GM20000 (cell line): ENCODE data around the gene ATP6V1G2.
A peak's percentile ranks its signal among the peaks of the same experiment; 100 is the strongest.

Source experiments
- DNase-seq: peaks from one replicate; pipeline ENCODE4 v3.0.0; 2012; ENCODE audit warnings: low spot score
- TF ChIP-seq, protein P1 (sequence below): IDR thresholded peaks from 2 replicates; pipeline ENCODE4 v1.5.1; 2012; ENCODE audit warnings: mild to moderate bottlenecking, control low read depth; ENCODE audit errors: extremely low read depth, missing control alignments

ATP6V1G2 gene

DNA sequence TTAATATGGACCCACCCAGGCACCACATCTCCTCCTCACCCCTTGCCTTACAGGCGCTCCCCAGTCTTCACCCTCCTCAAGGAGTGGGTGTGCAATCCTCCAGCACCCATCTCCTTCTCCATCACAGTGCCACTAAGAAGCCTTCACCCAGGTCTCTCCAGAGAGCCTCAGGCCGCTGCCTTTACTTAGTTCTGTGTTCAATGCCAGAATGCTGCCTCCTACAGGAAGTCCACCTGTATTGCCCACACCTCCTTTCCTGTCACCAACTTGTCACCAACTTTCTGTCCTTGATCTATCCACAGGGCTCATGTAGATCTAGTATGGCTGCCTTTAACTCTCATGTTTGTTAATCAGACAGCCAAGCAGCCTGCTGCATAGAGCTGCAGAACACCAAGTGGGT is 39.1 kb upstream of the ATP6V1G2 start:
- peak; percentile 40 for DNase-seq
- TF ChIP-seq, protein P1, sequence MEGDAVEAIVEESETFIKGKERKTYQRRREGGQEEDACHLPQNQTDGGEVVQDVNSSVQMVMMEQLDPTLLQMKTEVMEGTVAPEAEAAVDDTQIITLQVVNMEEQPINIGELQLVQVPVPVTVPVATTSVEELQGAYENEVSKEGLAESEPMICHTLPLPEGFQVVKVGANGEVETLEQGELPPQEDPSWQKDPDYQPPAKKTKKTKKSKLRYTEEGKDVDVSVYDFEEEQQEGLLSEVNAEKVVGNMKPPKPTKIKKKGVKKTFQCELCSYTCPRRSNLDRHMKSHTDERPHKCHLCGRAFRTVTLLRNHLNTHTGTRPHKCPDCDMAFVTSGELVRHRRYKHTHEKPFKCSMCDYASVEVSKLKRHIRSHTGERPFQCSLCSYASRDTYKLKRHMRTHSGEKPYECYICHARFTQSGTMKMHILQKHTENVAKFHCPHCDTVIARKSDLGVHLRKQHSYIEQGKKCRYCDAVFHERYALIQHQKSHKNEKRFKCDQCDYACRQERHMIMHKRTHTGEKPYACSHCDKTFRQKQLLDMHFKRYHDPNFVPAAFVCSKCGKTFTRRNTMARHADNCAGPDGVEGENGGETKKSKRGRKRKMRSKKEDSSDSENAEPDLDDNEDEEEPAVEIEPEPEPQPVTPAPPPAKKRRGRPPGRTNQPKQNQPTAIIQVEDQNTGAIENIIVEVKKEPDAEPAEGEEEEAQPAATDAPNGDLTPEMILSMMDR, result peak; percentile 60

DNA sequence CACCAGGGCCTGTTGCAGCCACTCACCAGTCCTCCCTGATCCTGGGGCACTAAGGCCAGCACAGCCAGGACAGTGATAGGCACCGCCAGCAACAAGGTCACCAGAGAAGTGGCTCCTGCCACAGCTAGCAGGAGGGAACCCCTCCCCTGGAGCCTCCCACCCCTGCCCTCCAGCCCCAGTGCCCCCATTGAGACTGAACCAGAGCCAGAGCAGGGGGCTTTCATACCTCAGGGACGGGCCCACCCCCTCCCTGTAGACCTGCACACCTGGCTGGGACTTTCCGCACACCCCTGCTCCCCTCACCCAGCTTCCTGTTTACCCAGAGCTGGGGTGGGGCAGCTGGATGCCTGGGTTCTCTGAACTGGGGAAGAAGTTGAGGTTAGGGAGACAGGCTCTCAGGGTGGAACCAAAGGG is 35.8 kb upstream of the ATP6V1G2 start, which contains the start of gene LTB:
TSS of gene LTB (minus strand) at position 195 of the 414 bp plus-strand sequence. CDS start at position 188, 7 bp downstream.
- peak; percentile 12 for DNase-seq
- TF ChIP-seq, protein P1, result no peak

DNA sequence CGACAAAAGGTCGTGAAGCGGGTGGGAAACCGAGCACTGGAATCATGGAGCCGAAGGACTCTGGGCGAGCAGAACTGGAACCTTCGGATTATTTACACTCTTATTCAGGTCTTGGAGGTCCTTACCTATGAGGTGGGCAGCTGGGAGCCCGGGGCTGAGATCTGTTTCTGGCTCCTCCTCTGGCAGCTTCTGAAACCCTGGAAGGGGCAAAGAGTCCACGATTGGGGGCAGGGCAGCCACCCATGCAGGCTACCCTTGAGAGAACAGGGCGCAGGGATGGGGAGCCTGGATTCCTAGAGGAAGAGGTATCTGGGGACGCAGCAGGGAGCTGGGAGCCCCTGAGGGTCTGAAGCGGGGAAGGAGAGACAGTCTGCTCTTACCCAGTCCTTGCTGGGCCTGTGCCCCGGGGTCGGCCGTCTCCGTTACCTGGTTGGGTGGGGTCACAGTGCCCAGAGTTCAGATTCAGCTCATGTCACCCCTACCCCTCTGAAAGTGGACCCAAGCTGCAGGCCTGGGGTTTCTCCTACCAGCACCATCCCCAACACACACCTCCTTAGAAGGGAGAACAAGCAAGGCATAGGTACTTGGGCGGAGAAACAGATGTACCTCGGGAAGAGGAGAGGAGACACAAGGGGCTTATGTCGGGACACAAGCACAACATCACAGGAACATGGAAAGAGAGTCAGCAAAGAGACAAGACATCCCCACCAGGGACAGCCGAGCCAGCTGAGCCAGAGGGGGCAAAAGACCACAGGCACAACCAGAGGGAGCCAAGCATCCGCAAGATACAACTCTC is 35.2 kb upstream of the ATP6V1G2 start:
- DNase-seq, result no peak
- TF ChIP-seq, protein P1, result no peak

DNA sequence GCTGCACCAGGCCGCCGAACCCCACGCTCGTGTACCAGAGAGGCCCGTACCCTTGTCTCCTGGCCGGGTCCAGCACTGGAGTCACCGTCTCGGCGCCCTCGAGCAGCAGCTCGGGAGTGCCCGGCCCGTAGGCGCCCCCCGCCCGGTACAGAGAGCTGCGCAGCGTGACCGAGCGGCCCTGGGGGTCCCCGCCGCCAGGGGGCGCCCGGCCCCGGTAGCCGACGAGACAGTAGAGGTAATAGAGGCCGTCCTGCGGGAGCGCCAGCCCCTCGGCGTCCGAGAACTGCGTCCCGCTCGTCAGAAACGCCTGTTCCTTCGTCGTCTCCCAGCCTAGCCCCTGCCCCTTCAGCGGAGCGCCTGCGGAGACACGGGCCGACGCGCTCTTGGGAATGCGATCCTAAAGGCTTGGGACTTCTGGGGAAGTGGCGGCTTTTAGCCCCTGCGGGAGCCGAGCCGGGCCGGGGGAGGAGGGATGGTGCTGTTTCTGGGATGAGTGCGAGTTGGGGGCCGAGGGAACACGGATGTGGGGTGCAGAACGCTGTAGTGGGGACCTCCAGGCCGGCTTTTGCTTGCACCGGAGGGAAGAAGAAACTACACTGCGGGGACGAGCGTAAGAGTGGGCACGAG is 34.5 kb upstream of the ATP6V1G2 start:
- DNase-seq, result peak; percentile 84
- TF ChIP-seq, protein P1, result peak; percentile 95

DNA sequence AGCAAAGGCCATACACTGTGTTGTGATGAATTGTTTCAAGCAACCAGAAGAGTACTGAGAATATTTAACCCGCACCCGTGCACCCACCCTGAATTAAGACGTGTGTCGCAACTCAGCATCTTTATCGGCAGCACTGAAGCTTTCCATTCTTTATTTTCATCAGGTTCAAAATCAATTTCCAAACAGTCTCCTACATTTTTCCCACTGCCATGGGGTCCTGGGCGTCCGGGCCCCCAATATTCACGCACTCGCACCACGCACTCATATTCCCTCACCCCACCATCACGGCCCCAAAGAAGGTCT is 34.0 kb upstream of the ATP6V1G2 start:
- DNase-seq, result no peak
- TF ChIP-seq, protein P1, result no peak

DNA sequence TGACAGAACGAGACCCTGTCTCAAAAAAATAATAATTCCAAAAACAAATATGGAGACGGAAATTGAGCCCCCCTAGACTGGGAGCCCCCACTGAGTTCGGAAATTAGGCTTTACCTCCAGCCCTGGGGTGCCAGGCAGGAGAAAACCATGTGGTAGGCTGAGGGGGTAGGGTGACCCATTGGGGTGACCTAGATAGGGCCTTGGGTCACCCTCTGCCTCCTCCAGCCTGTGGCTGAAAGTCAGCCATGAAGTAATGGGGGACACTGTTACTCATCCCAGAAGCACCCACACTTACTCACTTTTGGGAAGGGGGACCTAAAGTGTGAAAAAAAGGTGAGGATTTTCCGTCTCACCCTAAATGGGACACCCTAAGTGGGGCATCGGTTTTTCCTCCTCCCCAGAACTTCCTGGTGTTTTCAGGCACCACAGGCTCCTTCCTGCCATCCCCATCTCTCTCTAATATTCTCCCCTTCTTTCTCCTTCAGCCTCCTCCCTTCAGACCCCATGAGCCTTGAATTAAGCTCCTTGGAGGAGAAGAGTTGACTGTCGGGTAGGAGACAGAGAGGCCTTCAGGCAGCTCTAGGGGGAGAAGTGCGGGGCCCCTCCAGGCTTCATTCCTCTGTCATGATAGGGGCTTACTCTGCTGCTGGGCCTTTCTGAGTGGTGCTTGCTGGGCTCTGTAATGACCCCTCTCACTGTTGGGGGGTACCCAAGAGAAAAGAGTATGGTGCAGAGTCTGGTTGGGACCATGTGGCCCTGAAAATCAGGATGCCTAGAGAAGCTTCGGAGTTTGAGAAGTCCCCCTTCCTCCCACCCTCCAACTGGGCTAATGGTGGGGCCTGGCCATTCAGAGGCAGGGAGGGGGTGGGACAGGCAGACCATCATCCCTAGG is 33.4 kb upstream of the ATP6V1G2 start:
- TF ChIP-seq, protein P1, result no peak
- DNase-seq, result peak; percentile 34
